GM20000 (cell line): Measurements from ENCODE around the gene DNAJB12.
A peak's percentile ranks its signal among the peaks of the same experiment; 100 is the strongest.

Experiments
- DNase-seq: peaks from one replicate; pipeline ENCODE4 v3.0.0; 2012; ENCODE audit warnings: low spot score
- TF ChIP-seq, protein P1 (sequence below): IDR thresholded peaks from 2 replicates; pipeline ENCODE4 v1.5.1; 2012; ENCODE audit warnings: mild to moderate bottlenecking, control low read depth; ENCODE audit errors: extremely low read depth, missing control alignments

DNAJB12 gene

DNA sequence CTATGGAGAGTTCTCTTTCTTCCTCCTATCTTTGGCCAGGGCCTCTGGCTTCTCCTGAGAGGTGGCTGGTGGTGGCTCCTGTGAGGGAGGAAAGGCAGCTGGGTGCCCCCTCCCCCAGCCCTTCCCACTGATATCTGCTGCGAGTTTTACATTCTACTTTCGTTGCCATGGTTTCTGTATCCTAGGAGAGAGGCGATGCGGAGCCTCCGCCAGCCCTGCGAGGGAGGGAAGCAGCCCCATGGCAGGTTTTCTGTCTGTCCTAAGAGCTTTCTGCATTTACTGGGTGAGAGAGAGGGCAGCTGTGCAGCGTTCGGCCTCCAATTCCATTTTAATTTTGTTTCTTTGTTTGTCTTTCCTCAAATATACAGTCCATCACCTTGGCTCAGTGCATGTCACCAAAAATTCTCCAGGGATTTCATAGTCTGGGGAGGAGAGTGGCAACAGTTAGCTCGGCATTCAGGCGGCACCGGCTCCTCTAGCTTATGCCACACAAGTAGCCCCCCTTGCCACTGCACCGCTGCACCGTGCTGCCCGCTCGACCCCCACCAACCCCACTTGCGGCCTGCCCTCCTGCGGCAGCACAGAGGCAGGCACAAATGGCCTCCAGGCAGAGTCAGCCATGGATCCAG lies 20.4 kb downstream of the DNAJB12 start:
- TF ChIP-seq, protein P1, sequence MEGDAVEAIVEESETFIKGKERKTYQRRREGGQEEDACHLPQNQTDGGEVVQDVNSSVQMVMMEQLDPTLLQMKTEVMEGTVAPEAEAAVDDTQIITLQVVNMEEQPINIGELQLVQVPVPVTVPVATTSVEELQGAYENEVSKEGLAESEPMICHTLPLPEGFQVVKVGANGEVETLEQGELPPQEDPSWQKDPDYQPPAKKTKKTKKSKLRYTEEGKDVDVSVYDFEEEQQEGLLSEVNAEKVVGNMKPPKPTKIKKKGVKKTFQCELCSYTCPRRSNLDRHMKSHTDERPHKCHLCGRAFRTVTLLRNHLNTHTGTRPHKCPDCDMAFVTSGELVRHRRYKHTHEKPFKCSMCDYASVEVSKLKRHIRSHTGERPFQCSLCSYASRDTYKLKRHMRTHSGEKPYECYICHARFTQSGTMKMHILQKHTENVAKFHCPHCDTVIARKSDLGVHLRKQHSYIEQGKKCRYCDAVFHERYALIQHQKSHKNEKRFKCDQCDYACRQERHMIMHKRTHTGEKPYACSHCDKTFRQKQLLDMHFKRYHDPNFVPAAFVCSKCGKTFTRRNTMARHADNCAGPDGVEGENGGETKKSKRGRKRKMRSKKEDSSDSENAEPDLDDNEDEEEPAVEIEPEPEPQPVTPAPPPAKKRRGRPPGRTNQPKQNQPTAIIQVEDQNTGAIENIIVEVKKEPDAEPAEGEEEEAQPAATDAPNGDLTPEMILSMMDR, result no peak
- no peak for DNase-seq

DNA sequence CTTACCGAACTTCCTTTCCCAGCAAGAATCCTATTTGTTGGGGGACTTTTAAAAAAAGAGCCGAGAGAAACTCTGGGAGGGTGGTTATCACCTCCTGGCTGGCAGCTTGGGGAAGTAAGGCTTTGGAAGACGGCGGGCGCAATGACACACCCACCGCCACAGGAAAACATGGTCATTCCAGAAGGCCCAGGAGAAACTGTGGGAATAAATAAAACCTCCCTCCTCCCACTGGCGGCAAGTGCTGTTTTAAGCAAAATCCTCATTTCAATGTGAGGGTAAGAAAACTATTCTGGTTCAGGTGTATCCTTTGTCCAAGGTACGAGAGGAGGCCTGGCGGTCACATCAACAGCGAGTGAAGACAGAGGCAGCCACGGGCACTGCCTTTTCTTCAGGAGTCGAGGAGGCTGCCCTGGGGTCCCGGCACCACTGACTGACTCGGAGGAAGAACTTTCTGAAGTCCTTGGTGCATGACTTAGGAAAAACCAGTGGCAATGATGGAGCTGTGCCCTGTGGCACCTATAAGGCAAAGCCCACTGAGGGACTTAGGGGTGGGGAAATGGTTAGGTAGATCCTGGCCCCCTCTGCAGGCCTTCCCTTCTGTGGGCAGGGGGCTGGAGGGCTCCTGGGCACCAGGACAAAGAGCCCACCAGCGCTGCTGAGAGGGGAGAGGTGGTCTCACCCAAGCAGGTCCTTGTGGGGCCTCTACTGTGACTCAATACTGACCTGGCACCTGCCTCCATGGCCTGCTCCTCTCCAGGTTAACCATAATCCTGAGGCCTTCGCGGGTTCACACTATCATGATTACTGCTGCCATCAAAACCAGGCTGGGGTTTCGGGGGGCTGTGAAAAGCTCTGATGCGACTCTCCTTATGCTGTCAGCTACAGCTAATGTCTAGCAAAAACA lies 21.4 kb downstream of the DNAJB12 start:
- DNase-seq, result no peak
- TF ChIP-seq, protein P1, result no peak

DNA sequence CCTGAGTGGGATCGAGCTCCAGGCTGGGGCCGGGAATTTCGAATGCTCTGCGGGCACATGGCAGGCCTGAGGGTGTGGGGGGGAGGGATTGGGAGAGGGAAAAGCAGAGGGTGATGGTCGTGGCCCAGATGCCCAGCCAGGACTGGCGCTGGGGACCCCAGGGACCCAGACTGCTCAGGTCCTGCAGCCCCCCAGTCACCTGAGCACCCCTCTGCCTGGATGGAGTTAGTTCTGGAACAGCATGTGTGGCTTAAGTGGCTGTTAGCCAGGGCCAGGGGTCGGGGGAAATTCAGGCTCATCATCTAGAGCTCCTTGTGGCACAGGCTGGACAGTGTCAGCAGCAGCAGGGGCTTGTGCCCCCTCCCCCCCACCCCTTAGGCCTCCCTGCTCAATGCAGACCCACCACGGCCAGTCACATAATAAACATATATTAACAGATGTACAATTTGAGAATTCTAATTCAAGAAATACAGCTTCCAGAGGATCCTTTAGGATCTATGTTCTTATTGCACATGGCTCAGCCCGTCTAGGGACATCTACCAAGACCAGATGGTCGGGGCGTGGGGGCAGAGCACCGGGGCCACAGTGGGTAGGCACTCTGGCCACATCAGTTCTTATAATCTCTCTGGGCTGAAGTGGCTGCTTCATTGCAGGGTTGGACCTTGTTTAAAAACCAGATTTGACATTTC lies 22.2 kb downstream of the DNAJB12 start:
- no peak for DNase-seq
- TF ChIP-seq, protein P1, result no peak

DNA sequence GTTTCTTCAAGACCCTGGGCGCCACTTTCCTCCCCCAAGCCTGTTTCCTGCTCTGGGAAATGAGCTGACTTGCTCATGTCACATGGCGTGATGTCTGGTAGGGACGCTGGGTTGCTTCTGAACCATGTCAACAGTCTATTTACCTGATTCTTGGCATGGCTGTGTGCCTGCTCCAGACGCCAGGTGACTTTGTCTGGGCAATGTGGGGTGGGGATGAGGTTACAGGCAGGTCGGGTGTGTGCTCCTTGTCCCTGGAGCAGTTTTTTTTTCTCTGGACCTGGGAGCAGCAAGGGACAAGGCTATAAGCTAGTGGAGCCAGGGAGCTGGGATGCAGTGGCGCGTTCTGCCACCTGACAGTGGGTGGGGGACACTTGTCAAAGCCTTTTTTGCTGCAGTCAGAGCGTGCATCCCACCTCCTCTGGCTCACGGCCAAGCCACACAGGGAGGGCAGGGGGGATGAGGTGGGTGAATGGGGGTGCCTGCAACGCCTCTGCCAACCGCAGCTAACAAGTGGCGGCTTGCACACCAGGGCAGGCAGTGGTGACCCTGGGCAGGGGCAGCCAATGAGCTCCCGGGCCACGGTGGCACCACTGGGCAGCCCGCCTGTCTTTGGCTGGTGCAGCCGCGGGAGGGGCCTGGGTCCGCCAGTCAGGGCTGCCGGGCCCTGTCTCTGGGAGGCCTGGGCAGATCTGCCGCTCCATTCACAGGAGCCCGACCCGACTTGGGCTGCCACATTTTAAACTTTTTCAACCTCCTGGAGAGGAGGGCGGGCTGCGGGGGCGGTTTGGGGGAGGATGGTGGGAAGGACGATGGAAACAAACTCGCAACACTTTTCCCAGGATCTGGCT lies 22.9 kb downstream of the DNAJB12 start:
- TF ChIP-seq, protein P1, result no peak
- peak; percentile 68 for DNase-seq

DNA sequence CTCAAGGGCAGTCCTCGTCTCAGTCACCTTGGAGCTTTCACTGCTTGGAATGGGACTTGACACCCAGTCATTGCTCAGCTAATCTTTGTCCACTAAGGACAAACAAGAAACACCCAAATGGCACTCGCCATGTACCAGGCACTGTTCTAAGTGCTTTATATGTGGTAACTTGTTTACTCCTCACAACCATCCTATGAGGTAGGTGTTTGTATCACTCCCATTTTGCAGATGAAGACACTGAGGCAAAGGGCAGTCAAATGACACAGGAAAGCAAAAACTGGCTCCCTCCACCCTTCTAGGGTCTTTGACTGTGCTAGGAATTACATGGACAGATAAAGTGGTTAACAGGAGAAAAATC lies 24.7 kb downstream of the DNAJB12 start:
- TF ChIP-seq, protein P1, result no peak
- no peak for DNase-seq

DNA sequence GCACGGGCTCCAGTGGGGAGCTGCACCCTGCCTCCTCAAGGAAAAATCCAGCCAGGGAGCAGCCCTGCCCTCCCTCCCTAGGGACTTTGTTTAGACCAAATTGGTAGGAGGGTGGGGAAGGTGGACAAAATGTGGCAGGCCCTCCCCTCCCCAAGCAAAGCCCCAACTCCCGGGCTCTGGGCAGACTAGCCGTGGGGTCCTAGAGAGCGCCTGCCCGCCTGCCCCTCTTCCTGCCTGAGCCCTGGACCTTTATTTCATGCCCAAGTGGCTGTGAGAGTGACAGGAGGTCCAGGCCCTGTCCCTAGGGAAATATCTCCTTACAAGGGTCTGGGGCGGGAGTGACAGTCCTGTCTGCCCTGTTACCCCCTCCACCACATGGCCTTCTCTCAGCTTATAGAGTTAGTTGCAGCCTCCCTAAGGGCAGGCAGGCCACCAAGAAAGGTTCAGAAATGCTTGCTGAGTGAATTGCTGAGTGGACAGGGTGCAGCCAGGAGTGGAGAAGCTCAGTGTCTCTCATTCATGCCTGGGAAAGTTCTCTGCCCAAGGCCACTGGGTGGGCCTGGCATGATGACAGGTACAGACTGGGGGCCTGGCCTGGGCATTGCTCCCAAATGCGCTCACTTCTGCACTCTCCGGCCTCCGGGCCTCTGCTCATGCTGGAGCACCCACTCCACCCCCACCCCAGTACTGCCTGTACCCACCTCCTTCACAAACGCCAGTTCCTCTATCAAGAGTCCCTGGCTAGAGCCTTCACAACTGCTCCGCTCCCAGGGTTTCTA lies 25.2 kb downstream of the DNAJB12 start:
- DNase-seq, result no peak

More for the DNA sequence above, 25.2 kb downstream of the DNAJB12 start:
- TF ChIP-seq, protein P1, result no peak
